NCI-H2227 (cell line): ENCODE measurements around the gene PHF14.
"Not testable (repeated sequence)": the region's sequence is repeated elsewhere in the genome, so short reads cannot be mapped to it uniquely, and the experiment has no call there.

Source experiments
- DNase-seq: peaks from one replicate; lab custom pipeline; 2025; ENCODE audit not compliant: unreplicated experiment; lab: John Stamatoyannopoulos, UW

The PHF14 gene, protein sequence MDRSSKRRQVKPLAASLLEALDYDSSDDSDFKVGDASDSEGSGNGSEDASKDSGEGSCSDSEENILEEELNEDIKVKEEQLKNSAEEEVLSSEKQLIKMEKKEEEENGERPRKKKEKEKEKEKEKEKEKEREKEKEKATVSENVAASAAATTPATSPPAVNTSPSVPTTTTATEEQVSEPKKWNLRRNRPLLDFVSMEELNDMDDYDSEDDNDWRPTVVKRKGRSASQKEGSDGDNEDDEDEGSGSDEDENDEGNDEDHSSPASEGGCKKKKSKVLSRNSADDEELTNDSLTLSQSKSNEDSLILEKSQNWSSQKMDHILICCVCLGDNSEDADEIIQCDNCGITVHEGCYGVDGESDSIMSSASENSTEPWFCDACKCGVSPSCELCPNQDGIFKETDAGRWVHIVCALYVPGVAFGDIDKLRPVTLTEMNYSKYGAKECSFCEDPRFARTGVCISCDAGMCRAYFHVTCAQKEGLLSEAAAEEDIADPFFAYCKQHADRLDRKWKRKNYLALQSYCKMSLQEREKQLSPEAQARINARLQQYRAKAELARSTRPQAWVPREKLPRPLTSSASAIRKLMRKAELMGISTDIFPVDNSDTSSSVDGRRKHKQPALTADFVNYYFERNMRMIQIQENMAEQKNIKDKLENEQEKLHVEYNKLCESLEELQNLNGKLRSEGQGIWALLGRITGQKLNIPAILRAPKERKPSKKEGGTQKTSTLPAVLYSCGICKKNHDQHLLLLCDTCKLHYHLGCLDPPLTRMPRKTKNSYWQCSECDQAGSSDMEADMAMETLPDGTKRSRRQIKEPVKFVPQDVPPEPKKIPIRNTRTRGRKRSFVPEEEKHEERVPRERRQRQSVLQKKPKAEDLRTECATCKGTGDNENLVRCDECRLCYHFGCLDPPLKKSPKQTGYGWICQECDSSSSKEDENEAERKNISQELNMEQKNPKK

DNA sequence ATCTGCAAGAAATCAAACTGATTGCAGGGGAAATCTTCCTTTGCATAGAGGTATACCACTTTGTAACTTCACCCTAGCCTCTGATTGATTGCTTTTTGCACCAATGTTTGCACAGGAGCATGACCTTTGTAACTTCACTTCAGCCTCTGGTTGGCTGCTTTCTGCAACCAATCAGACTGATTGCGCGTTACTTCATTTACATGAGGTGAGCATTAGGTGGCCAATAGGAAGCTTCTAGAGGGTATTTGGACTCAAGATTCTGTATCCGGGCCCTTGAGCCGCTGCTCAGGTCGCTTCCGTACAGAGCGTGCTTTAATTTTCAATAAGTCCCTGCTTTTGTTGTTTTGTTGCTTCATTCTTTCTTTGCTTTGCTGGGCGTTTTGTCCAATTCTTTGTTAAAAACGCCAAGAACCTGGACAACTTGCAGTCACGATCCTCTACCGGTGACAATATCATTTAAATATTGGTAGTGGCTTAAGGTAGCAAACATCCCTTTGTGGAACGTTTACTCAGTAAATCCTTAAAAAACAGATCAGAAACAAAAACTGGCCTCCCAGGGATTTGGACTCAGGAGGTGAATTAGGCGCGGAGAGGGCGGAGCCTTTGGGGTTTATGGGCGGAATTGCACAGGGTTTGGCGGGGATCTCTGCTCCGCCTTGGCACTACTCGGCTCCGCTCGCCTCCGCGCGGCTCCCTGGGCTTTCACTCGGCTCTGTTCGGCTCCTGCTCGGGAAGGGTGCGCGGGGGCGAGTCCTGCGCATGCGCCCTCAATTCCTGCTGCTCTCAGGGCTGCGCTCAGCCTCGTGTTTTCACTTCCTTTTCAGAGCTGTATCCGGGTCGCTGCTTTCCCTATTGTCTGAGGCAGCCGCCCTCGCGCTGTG lies at the start of gene PHF14:
Gene PHF14 (plus strand): TSS at position 812 of the 881 bp plus-strand sequence. CDS start 452 bp downstream, outside the sequence.
- DNase-seq: peak; percentile 98

DNA sequence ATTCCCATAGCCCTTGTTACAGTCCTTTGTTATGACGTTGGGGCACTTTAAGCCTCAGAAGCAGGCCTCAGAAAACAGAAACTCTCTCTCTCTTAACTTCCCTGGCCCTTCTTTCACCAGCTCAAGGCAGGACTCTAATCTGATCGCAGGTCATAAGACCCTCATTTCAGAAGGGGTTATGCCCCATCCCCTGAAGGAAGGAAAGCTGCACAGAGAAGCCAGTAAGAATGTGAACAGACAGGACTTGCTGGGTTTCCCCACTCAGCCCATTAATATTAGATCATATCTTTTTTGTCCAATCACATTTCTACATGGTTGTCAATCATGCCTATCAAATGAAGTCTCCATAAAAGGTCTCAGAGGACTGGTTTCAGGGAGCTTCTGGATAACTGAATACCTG lies 49.3 kb upstream of the PHF14 start:
- no peak for DNase-seq

DNA sequence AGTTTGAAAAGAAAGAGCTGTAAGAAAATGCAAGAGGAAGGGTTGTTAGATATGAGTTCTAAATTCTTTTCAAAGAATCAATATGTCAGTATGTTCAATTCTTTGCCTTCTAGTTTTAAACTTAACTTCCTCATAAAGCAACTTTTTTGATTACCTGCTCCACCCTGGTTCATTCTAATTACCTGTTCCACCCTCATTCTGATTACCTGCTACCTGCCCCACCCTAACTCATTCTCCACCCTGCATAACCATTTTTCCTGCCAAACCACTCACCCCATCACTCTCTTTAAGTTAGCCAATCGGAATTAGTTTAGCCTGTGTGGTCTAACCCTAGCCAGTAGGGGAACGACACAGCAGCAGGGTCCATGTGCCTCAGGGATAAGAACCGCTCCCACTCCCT lies 45.5 kb upstream of the PHF14 start:
- DNase-seq: not testable (repeated sequence)

DNA sequence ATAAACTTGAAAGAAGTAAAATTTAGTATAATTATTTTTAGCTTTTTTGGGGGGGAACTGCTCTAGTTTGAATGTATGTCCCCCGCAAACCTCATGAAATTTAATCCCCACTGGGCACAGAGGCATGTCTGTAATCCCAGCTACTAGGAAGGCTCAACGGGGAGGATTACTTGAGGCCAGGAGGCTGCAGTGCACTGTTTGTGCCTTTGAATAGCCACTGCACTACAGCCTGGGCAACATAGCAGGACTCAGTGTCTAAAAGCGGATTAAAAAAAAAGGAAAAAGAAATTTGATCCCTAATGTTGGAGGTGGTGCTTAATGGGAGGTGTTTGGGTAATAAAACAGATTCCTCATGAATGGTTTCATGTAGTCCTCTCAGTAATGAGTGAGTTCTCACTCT lies 43.1 kb upstream of the PHF14 start:
- DNase-seq: no peak

DNA sequence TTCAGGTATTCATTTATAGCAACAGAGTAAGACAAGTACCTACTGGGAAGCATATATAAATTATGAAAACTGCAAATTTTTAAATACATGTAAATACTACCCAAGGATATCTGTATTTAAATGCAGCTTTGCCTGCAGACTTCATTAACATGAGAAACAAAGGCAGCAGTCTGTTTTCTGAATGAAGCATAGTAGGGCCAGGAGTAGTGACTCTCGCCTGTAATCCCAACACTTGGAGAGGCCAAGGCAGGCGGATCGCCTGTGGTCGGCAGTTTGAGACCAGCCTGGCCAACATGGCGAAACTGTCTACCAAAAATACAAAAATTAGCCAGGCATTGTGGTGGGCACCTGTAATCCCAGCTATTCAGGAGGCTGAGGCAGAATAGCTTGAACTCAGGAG lies 42.5 kb upstream of the PHF14 start:
- no peak for DNase-seq

DNA sequence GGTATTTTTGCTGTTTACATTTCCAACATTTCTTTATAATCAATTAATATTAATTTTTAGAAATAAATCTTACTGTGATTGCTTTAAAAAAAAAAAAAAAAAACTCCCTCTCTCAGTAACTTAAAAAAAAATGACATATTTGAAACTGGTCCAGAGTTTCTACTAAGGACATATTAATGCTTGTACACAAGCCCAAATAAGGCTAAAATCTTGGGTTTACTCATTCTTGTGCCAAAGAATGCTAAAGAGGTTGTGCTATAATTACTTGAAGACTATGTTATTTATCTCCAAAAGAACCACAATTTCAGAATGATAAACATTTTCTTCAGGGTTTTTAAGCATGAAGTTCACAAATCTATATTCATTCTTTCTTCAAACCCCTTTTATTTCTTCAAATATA lies 39.4 kb upstream of the PHF14 start:
- no peak for DNase-seq

DNA sequence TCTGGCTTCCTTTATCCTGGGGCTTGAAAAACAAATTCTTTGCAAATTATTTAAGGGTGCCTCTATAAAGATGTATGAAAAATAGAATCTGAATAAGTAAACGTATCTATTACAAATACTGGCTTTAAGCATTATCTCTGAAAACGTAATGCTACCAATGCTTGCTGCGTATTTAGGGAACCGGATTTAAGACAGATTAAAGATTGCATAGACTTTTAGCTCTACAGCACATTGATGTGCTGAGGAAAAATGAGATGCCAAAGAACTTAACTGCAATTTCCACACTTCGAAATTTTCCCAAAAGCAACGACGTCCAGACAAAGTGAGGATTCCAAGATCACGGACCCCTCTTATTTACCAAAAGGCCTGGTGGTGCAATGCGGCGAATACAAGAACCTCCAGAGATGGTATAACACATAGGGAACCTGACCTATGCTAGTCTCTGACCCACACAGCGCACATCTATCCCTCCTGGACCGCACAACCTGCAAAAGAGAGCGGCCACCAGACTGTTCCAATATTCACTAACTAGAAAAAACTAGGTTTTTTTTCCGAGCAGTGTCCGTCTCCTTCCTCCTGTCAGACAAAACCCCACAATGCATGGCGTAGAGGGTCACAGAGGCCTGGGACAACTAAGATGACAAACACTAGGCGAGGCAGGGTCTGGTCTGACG lies 34.3 kb upstream of the PHF14 start:
- no peak for DNase-seq

DNA sequence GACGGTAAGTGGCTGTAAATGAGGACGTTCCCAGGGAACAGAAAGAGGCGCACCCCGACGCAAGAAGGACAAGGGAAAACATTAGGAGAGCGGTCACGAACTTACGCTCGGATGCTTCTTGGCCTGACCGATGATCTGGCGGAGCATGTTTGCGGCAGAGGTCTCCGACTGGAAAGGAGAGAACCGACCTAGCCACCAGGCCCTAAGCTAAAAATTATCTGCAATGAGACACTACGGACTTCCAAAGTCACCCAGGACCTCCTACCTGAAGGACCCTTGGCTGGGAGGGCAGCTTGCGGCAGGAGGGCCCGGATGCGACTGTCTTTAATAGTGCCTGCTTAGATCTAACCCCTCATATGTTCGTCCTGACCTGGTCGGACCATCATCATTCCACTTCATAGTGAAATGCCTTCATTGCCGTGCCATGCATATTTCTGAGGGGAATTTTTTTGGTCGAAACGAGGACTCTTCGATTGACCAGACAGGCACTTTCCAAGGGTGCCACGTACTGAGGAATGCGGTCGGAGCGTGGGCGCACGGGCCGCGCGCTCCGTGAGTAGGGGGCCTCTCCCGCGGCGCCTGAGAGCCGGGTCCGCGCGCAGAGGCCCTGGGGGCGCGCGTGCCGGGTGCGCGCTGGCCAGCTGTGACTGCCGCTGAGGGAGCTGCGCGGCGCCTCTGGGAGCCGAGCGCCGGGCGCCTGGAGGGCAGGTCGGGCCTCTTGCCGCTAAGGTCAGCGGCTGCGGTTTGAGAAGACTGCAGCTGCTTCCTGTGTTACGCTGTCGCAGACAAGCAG lies 33.6 kb upstream of the PHF14 start:
- peak; percentile 94 for DNase-seq

DNA sequence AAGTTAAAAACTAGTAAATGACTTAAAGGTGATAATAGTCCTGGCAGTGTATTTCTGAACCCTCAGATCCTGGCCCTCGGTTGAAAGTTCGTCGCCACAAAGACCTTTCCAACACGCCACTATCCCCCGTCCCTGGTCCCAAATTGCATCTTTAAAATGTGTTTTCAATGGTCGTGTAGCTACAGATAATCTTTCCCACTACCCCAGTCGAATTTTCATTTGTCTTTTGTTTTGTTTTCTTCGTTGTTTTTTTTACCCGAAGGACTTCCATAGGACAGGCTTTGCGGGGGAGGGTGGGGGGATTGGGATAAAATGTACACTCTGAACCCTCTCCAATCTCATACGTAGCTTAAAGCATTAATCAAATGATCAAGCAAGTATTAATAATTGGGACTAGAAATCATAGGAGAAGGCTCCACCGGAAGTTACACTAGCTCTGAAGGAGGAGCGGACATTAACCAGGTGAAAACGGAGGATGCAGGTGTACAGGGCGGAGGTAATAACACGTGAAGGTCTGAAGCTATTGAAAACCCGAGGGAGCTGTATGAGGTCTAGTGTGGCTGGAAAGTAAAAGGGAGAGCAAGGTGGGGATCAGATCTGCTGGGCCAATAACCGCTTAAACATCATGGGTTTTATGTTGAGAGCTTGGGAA lies 32.8 kb upstream of the PHF14 start:
- DNase-seq: no peak

DNA sequence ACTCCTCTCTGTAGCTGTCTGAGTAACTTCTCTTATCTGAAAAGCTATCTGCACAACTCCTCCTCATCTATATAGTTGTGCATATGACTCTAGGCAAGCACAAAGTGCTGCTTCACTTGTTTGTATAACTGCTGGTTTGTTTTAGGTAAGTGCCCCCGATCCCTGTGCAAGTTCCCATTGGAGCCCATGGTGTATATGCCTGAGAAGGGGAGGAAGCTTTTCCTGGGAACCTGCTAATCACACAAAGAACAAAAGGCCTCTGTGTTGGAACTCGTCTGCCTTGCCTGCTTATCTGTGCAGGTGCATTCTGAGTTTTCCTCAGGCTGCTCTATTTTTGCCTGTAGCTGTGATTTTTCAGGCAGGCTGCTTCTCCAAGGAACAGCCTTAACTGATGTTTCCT lies 23.2 kb upstream of the PHF14 start:
- DNase-seq: no peak

DNA sequence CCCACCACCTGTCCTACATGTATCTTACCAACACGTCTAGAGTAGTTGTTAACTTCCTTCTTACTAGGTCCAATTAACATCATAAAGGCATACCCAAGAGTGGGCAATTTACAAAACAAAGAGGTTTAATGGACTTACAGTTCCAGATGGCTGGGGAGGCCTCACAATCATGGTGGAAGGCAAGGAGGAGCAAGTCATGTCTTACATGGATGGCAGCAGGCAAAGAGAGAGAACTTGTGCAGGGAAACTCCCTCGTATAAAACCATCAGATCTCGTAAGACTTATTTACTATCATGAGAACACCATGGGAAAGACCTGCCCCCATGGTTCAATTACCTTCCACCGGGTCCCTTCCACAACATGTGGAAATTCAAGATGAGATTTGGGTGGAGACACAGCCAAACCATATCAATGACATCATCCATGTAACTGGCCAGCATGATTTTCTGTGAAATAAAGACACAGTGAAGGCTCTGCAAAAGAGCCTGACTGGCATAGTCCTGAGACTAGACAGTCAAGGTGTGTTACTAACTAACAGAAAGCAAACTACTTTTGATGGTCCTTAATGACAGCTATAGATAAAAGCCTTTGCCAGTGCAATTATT lies 22.6 kb upstream of the PHF14 start:
- not testable (repeated sequence) for DNase-seq

DNA sequence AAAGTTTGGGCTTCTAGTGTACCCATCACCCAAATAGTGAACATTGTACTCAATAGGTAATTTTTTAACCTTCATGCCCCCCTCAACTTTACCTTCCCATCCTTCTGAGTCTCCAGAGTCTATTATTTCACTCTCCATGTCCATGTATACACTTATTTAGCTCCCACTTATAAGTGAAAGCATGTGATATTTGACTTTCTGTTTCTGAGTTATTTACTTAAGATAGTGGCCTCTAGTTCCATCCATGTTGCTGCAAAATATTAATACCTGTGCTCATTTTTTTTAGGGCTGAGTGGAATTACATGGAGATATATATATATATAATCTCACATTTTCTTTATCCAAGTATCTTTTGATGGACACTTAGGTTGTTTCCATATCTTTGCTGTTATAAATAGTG lies 21.1 kb upstream of the PHF14 start:
- no peak for DNase-seq

DNA sequence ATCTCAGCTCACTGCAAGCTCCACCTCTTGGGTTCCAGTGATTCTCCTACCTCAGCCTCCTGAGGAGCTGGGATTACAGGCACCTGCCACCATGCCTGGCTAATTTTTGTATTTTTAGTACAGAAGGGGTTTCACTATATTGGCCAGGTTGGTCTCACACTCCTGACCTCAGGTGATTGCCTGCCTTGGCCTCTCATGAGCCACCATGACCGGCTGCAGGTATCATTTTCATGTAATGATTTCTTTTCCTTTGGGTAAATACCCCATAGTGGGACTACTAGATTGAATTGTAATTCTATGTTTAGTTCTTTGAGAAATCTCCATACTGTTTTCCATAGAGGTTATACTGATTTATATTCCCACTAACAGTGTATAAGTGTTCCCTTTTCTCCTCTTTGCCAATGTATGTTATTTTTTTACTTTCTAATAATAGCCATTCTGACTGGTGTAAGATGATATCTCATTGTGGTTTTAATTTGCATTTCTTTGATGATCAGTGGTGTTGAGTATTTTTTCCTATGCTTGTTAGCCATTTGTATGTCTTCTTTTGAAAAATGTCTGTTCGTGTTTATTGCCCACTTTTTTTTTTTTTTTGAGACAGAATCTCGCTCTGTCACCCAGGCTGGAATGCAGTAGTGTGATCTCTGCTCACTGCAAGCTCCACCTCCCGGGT lies 20.5 kb upstream of the PHF14 start:
- not testable (repeated sequence) for DNase-seq

DNA sequence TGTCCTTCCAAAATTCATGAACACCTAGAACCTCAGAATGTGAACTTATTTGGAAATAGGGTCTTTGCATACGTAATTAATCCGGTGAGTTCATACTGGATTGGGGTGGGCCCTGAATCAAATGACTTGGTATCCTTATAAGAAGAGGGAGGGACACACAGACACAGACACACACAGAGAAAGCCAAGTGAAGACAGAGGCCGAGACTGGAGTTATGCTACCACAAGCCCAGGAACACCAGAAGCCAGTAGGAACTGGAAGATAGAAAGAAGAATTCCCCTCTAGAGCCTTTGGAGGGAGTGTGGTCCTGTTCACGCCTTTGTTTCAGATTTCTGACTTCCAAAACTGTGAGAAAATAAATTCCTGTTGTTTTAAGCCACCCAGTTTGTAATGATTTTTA lies 17.1 kb upstream of the PHF14 start:
- no peak for DNase-seq

DNA sequence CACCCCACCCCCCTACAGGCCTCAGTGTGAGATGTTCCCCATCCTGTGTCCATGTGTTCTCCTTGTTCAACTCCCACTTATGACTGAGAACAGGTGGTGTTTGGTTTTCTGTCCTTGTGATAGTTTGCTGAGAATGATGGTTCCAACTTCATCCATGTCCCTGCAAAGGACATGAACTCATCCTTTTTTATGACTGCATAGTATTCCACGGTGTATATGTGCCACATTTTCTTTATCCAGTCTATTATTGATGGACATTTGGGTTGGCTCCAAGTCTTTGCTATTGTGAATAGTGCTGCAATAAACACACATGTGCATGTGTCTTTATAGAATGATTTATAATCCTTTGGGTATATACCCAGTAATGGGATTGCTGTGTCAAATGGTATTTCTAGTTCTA lies 13.4 kb upstream of the PHF14 start:
- not testable (repeated sequence) for DNase-seq

DNA sequence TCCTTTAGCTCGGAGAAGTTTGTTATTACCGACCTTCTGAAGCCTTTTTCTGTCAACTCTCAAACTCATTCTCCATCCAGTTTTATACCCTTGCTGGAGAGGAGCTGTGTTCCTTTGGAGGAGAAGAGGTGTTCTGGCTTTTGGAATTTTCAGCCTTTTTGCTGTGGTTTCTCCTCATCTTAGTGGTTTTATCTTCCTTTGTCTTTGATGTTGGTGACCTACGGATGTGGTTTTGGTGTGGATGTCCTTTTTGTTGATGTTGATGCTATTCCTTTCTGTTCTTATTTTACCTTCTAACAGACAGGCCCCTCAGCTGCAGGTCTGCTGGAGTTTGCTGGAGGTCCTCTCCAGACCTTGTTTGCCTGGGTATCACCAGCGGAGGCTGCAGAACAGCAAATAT lies 8.7 kb upstream of the PHF14 start:
- not testable (repeated sequence) for DNase-seq

DNA sequence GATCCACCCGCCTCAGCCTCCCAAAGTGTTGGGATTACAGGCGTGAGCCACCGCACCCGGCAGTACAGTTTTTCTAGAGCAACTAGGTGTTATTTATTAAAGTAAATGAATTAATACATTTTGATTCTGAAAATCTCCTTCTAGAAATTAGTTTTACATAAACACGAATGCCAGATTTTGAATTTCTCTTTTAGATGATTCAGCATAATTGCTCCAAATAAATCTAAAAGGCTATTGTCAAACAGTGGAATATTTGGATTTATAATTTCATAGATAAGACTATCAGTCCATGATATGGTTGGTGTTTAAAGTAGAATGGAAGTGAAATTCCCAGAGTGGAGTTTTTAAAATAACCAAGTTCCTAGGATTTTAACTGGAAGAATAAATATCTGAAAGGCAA lies 1.5 kb upstream of the PHF14 start:
- DNase-seq: no peak
